ENCODE data around the gene WDR4. TPM values are rescaled to one million over a fixed set of nuclear protein-coding genes. Genes with fewer than 3 reads are reported as not detected.
"Not testable (repeated sequence)": the region's sequence is repeated elsewhere in the genome, so short reads cannot be mapped to it uniquely, and the experiment has no call there.

The WDR4 gene
- polyA plus RNA-seq, 1 experiment: 13.7 TPM

- ChIA-PET CTCF (interaction anchor here (1.6 kb wide), 1 partner anchor 222 kb away, joined by 6 read pairs; no protein-coding TSS in a partner anchor), POLR2A (no interaction called here)
- TF ChIP-seq CTCF (IDR thresholded peaks at IDR 0.05; ENCODE audit: insufficient read depth, low read depth, low read length): no peak
- Histone ChIP-seq H3K27me3 (ENCODE audit: control insufficient read depth, insufficient read depth, low read length) (no peaks in the 10 kb centered on the region), H3K4me3 (ENCODE audit: low read depth, low read length) (no peak overlapping the region), H3K36me3 (ENCODE audit: control insufficient read depth, insufficient read depth, low read length) (no peaks in the 10 kb centered on the region)
- no peak for DNase-seq (ENCODE audit: low read depth)
Observed at GRCh38 chr21:42815217-42815616, 64.1 kb downstream of the WDR4 start.

GRCh38 chr21:42812528-42813241 lies 66.7 kb downstream of the WDR4 start:
- H3K36me3 ChIP-seq (ENCODE audit: control insufficient read depth, insufficient read depth, low read length): not testable (repeated sequence)

GRCh38 chr21:42811960-42812359 lies 67.4 kb downstream of the WDR4 start:
- ChIA-PET CTCF (interaction anchor here (1.5 kb wide), 1 partner anchor 219 kb away, joined by 5 read pairs; no protein-coding TSS in a partner anchor), POLR2A (no interaction called here)
- no peak for DNase-seq (ENCODE audit: low read depth)
- H3K36me3 ChIP-seq (ENCODE audit: control insufficient read depth, insufficient read depth, low read length): no peaks in the 10 kb centered on the region
- H3K27me3 ChIP-seq (ENCODE audit: control insufficient read depth, insufficient read depth, low read length): no peaks in the 10 kb centered on the region
- no peak overlapping the region for H3K4me3 ChIP-seq (ENCODE audit: low read depth, low read length)
- no peak for TF ChIP-seq CTCF (IDR thresholded peaks at IDR 0.05; ENCODE audit: insufficient read depth, low read depth, low read length)

More at GRCh38 chr21:42812528-42813241, 66.7 kb downstream of the WDR4 start:
- H3K4me3 ChIP-seq (ENCODE audit: low read depth, low read length); POLR2A ChIA-PET; DNase-seq (ENCODE audit: low read depth); H3K27me3 ChIP-seq (ENCODE audit: control insufficient read depth, insufficient read depth, low read length): not testable (repeated sequence)
- CTCF ChIA-PET: interaction anchor here (0.6 to 1.5 kb wide), 2 partner anchors 220 to 667 kb away, joined by 3 to 5 read pairs; no protein-coding TSS in a partner anchor

- Histone ChIP-seq H3K36me3 (ENCODE audit: control insufficient read depth, insufficient read depth, low read length) (no peaks in the 10 kb centered on the region), H3K4me3 (ENCODE audit: low read depth, low read length) (no peak overlapping the region), H3K27me3 (ENCODE audit: control insufficient read depth, insufficient read depth, low read length) (peaks cover 1% of the 10 kb centered on the region; the same call in 1 of the 2 replicates)
- CTCF ChIA-PET: no interaction called here
- POLR2A ChIA-PET: no interaction called here
- TF ChIP-seq CTCF (IDR thresholded peaks at IDR 0.05; ENCODE audit: insufficient read depth, low read depth, low read length): no peak
- DNase-seq (ENCODE audit: low read depth): no peak
Observed at GRCh38 chr21:42809577-42810475, 69.5 kb downstream of the WDR4 start.

- DNase-seq (ENCODE audit: low read depth): no peak
- Histone ChIP-seq H3K36me3 (ENCODE audit: control insufficient read depth, insufficient read depth, low read length) (no peaks in the 10 kb centered on the region), H3K4me3 (ENCODE audit: low read depth, low read length) (no peak overlapping the region), H3K27me3 (ENCODE audit: control insufficient read depth, insufficient read depth, low read length) (peaks cover 1% of the 10 kb centered on the region; the same call in 1 of the 2 replicates)
- ChIA-PET POLR2A (no interaction called here), CTCF (no interaction called here)
- no peak for TF ChIP-seq CTCF (IDR thresholded peaks at IDR 0.05; ENCODE audit: insufficient read depth, low read depth, low read length)
Observed at GRCh38 chr21:42809171-42809570, 70.2 kb downstream of the WDR4 start.

All from BJ (cell line).